Measurements from ENCODE around the gene STXBP6. TPM values are rescaled to one million over a fixed set of nuclear protein-coding genes. Genes with fewer than 3 reads are reported as not detected.

The STXBP6 gene
- polyA plus RNA-seq, 1 donor from 2014 or later, result 14.6 TPM

DNA sequence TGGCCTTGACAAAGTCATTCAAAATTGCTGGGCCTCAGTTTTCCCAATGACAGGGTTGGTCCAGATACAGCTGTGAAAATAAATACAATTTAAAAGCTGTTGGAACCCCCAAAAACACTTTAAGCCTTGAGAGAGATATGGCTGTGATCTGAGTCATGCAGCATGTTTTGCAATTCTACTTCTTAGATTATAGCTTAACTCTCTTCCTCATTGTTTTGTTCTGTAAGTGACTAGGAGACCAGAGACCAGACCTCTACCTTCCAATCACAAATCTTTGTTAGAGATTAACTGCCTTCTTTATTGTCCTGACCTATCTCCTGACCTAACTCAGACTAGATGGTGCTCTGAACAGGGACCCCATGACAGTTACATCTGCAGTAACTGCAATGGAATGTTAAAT lies 198.1 kb downstream of the STXBP6 start:
- Histone ChIP-seq H2AFZ (ENCODE audit: low read depth, low read length) (no peak overlapping the region), H3K4me2 (ENCODE audit: low read length) (no peak overlapping the region), H3K9me3 (ENCODE audit: low read length) (no peaks in the 10 kb centered on the region), H3F3A (ENCODE audit: insufficient read depth, low read length, poor library complexity, severe bottlenecking) (no peaks in the 10 kb centered on the region), H3K9me2 (ENCODE audit: insufficient read depth, low read length) (no peaks in the 10 kb centered on the region), H4K20me1 (ENCODE audit: insufficient read depth) (no peaks in the 10 kb centered on the region), H3K27ac (ENCODE audit: low read length) (no peak overlapping the region), H3K27me3 (ENCODE audit: insufficient read depth, low read depth, low read length) (no peaks in the 10 kb centered on the region), H3K9ac (ENCODE audit: low read length) (no peak overlapping the region), H3K4me3 (ENCODE audit: low read length) (no peak overlapping the region), H3K79me2 (replicated peaks; ENCODE audit: insufficient read depth, low read length) (no peaks in the 10 kb centered on the region), H3K36me3 (ENCODE audit: insufficient read depth, low read length) (no peaks in the 10 kb centered on the region)
- TF ChIP-seq TAF1 (IDR thresholded peaks at IDR 0.05; ENCODE audit: low read depth), result no peak
- no peak for TF ChIP-seq EZH2 (IDR thresholded peaks at IDR 0.05; ENCODE audit: borderline replicate concordance, insufficient read depth, low read length, poor library complexity, severe bottlenecking)
- no peak for TF ChIP-seq CTCF (IDR thresholded peaks at IDR 0.05; ENCODE audit: poor library complexity, severe bottlenecking)
- no peak for TF ChIP-seq EP300 (conservative IDR thresholded peaks at IDR 0.05; ENCODE audit: poor library complexity, severe bottlenecking)
- TF ChIP-seq POLR2AphosphoS5 (IDR thresholded peaks at IDR 0.05), result no peak
- no peak for TF ChIP-seq SMC3 (conservative IDR thresholded peaks at IDR 0.05; ENCODE audit: poor library complexity)
- no peak for TF ChIP-seq REST (IDR thresholded peaks at IDR 0.05; ENCODE audit: borderline replicate concordance)
- no peak for TF ChIP-seq MXI1 (conservative IDR thresholded peaks at IDR 0.05; ENCODE audit: poor library complexity, severe bottlenecking)
- no peak for TF ChIP-seq RAD21 (conservative IDR thresholded peaks at IDR 0.05)

DNA sequence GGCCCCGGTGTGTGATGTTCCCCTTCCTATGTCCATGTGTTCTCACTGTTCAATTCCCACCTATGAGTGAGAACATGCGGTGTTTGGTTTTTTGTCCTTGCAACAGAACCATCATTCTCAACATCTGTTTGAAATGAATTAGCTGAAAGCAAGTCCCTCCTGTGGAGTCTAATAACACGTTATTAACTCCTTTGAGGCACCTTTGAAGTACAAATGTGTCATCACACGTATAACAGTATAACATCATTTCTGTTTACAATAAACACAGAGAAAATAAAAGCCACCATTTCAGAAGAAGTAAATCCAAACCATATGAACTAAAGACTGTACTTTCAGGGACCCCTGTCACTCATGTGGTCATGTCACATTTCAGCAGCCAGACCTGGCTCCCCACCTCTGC lies 198.5 kb downstream of the STXBP6 start:
- Histone ChIP-seq H2AFZ (ENCODE audit: low read depth, low read length) (no peak overlapping the region), H3K9ac (ENCODE audit: low read length) (no peak overlapping the region), H4K20me1 (ENCODE audit: insufficient read depth) (no peaks in the 10 kb centered on the region), H3F3A (ENCODE audit: insufficient read depth, low read length, poor library complexity, severe bottlenecking) (no peaks in the 10 kb centered on the region), H3K27ac (ENCODE audit: low read length) (no peak overlapping the region), H3K36me3 (ENCODE audit: insufficient read depth, low read length) (no peaks in the 10 kb centered on the region), H3K9me2 (ENCODE audit: insufficient read depth, low read length) (no peaks in the 10 kb centered on the region), H3K27me3 (ENCODE audit: insufficient read depth, low read depth, low read length) (no peaks in the 10 kb centered on the region), H3K4me2 (ENCODE audit: low read length) (no peak overlapping the region), H3K79me2 (replicated peaks; ENCODE audit: insufficient read depth, low read length) (no peaks in the 10 kb centered on the region), H3K4me3 (ENCODE audit: low read length) (no peak overlapping the region), H3K9me3 (ENCODE audit: low read length) (no peaks in the 10 kb centered on the region)
- TF ChIP-seq POLR2AphosphoS5 (IDR thresholded peaks at IDR 0.05) (peak; percentile 32), EP300 (conservative IDR thresholded peaks at IDR 0.05; ENCODE audit: poor library complexity, severe bottlenecking) (no peak), MXI1 (conservative IDR thresholded peaks at IDR 0.05; ENCODE audit: poor library complexity, severe bottlenecking) (no peak)

GRCh38 chr14:24850072-24850471 lies 199.9 kb downstream of the STXBP6 start:
- Histone ChIP-seq H3K9me2 (ENCODE audit: insufficient read depth, low read length) (no peaks in the 10 kb centered on the region), H3K36me3 (ENCODE audit: insufficient read depth, low read length) (no peaks in the 10 kb centered on the region), H4K20me1 (ENCODE audit: insufficient read depth) (no peaks in the 10 kb centered on the region), H3K4me2 (ENCODE audit: low read length) (no peak overlapping the region), H3F3A (ENCODE audit: insufficient read depth, low read length, poor library complexity, severe bottlenecking) (no peaks in the 10 kb centered on the region), H3K27ac (ENCODE audit: low read length) (no peak overlapping the region), H3K27me3 (ENCODE audit: insufficient read depth, low read depth, low read length) (no peaks in the 10 kb centered on the region), H3K9ac (ENCODE audit: low read length) (no peak overlapping the region), H3K79me2 (replicated peaks; ENCODE audit: insufficient read depth, low read length) (no peaks in the 10 kb centered on the region), H3K9me3 (ENCODE audit: low read length) (no peaks in the 10 kb centered on the region), H3K4me3 (ENCODE audit: low read length) (no peak overlapping the region), H2AFZ (ENCODE audit: low read depth, low read length) (no peak overlapping the region)
- TF ChIP-seq REST (IDR thresholded peaks at IDR 0.05; ENCODE audit: borderline replicate concordance), result no peak
- no peak for TF ChIP-seq RAD21 (conservative IDR thresholded peaks at IDR 0.05)

Measured in neural cell (in vitro differentiated cells).